CD4-positive, alpha-beta T cell treated with Interferon gamma for 1 hour (primary cell): ENCODE data around the gene STK31.
"Not testable (repeated sequence)": the region's sequence is repeated elsewhere in the genome, so short reads cannot be mapped to it uniquely, and the experiment has no call there.

Source experiments
- DNase-seq: peaks from one replicate; pipeline ENCODE4 v3.0.0-alpha.2; 2020

Gene STK31

DNA sequence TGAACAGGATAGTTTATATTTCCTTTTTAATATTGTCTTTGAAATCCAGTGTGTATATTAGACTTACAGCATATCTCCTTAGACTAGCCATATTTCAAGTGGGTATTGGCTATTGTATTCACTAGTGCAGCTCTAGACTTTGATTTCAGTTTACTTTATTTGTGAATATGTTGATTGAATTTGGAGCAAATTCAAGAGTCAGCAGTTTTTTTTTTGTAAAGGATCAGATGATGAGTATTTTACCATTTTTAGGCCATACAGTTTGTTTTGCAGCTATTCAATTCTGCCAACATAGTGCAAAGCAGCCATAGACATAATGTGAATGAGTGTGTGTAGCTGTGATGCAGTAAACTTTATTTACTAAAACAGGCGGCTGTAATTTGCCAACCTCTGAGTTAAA, 4.6 kb downstream of the STK31 start:
- DNase-seq, result no peak

DNA sequence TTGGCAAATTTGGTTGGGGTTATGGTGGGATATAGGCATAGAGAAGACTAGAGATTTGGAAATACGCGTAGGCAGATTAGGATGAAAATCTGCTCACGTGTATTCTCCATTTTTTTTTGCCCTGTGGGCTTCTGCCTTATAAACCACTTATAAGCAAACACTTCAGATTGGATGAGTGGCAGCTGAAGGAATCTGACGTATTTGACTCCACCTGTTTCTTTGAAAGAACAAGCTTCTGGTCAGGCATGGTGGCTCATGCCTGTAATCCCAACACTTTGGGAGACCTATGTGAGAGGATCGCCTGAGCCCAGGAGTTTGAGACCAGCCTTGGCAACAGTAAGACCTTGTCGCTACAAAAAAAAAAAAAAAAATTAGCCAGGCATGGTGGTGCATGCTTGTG, 5.1 kb downstream of the STK31 start:
- DNase-seq, result no peak

DNA sequence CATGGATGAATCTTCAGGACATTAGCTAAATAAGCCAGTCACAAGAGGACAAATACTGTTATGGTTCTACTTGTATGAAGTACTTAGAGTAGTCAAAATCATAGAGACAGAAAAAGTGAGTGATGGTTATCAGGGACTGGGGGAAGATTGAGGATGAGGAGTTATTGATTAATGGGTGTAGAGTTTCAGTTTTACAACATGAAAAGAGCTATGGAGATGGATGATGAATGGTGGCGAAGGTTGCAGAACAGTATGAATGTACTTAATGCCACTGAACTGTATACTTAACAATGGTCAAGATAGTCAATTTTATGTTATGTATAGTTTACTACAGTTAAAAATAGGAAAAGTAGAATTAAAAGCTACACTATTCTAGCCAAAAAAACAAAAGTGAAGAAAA, 7.8 kb downstream of the STK31 start:
- no peak for DNase-seq

DNA sequence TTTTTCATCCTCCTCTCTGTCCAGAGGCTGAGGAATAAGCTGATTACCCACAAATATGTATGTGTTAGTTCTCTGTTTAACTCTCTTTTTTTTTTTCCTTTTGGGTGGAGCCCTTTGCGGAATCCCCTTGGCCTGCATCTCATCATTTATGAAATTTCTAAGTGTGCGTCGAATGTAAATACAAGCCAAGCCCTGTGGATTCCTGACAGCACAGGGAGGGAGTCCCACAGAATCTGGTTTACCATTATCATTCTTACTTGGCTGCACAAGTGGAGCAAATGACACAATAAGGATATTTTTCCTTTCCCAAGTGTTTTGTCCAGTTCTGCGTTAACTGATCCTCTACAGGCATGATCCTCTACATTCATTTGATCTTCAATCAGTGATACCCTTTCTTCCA, 11.4 kb downstream of the STK31 start:
- DNase-seq, result no peak

DNA sequence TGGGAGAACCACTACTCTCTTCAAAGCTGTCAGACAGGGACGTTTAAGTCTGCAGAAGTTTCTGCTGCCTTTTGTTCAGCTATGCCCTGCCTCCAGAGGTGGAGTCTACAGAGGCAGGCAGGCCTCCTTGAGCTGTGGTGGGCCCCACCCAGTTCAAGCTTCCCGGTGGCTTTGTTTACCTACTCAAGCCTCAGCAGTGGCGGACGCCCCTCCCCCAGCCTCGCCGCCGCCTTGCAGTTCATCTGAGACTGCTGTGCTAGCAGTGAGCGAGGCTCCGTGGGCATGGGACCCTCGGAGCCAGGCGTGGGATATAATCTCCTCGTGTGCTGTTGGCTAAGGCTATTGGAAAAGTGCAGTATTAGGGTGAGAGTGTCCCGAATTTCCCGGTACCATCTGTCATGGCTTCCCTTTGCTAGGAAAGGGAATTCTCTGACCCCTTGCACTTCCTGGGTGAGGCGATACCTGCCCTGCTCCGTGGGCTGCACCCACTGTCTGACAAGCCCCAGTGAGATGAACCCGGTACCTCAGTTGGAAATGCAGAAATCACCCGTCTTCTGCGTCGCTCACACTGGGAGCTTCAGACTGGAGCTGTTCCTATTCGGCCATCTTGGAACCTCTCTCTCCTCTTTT, 12.7 kb downstream of the STK31 start:
- not testable (repeated sequence) for DNase-seq

DNA sequence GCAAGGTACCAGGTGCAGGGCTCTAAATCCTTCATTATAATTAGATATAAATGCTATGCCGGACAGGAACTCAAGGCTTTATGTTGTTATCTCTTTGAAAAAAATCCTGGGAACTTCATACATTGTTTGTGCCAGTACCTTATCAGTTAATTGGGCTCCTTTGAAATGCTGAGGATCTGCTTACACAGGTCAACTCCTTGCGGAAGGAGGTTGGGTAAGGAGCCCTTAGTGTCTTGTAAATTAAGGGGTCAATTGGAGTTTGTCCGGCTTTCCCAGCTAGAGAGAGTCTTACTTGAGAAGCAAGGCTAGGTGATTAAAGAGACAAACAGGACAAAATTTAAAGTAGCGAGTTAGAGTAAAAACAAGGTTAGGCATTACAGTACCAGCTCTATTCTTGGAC, 14.1 kb downstream of the STK31 start:
- DNase-seq, result not testable (repeated sequence)

DNA sequence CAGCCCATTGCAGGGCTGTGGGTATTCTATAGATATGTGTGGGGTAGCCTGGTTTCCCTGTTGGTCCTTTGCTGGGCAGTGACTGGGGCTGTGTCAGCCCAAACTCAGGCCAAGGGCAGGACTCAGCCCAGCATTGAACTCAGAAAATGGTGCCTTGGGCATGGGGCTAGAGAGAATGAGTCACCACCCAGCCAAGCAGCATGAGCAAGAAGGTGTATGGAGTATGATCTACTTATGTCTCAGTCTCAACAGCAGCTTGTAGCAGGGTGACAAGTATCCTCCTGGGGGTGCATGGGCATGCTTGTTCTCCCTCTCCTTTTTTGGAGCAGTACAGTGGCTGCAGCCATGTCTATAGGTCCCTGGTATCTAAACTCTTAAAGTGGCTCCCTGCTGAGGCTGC, 32.0 kb downstream of the STK31 start:
- no peak for DNase-seq

DNA sequence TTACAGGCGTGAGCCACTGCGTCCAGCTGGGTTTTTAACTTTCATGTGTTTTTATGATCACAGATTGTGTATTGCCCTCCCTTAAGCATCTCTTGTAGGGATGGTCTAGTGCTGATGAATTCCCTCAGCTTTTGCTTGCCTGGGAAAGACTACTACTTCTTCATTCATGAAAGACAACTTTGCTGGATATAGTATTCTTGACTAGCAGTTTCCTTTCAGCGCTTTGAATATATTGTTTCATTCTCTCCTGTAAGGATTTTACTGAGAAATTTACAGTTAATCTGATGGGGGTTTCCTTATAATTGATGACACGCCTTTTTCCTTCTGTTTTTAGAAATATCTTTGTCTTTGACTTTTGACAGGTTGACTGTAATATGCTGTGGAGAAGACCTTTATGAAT, 33.2 kb downstream of the STK31 start:
- no peak for DNase-seq

DNA sequence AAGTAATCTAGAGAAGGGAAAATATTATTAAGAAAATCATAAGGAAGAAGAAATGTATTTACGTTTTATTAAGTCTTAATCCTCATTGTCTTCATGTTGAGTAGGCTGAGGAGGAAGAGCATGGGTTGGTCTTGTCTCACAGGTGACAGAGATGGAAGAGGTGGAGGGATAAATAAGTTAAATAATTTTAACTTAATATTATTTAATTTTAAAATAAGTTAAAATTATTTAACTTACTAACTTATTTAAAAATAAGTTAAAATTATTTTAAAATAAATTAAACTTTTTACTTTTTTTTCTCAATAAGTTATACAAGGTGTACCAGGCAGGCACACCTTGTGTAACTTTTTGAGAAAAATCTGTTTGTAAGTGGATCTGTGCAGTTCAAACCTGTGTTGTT, 36.6 kb downstream of the STK31 start:
- DNase-seq, result no peak

DNA sequence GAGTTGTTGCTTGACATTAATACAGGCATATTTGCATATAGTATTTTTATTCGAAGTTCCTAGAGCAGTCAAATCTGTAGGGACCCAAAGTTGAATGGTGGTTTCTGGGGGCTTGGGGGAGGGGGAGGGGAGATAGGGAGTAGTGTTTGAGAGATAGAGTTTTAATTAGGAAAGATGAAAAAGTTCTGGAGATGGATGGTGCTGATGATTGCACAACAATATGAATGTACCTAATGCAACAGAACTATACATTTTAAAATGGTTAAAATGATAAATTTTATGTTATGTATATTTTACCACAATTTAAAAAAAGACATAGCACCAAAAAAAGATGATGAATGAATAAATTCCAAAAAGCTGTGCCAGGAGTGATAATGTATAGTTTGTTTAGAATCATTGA, 41.8 kb downstream of the STK31 start:
- no peak for DNase-seq

DNA sequence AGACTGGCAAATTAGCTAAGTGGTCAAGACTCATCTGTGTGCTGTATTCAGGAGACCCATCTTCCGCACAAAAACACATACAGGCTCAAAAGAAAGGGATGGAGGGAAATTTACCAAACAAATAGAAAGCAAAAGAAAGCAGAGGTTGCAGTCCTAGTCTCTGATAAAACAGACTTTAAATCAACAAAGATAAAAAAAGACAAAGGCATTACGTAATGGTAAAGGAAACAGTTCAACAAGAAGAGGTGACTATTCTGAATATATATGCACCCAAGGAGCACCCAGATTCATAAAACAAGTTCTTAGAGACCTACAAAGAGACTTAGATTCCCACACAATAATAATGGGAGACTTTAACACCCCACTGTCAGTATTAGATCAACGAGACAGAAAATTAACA, 48.8 kb downstream of the STK31 start:
- not testable (repeated sequence) for DNase-seq

DNA sequence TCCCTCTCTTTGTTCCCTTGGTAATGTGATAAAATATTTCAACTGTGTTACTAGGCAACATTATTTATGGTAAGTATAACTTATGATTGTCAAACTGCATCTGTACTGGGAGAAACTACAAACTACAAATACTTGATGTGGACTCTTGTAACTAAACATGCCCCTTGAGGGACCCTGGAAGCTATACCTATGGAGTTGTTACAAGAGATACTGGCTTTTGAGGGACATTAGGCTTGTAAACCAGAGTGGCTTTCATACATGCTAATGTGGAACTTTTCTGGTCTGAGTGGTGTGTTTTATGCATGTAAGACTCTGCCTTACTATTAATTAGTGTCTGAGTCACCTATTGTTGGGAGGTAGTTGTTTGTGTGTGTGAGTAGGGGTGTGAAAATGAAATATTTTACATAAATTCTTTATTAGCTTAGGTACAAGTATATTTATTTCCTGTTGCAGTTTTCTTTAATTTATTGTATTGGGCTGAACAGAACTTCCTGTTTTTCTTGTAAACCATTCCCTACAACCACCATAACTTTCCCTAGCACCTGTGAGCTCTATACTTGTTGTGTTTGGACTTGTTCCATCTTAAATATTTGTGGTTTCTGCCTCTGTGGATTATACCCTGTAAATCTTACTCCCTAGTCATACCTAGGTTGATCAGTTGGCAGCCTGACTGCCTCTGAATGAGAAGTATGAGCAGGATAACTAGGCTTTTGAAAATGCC, 49.8 kb downstream of the STK31 start:
- no peak for DNase-seq

DNA sequence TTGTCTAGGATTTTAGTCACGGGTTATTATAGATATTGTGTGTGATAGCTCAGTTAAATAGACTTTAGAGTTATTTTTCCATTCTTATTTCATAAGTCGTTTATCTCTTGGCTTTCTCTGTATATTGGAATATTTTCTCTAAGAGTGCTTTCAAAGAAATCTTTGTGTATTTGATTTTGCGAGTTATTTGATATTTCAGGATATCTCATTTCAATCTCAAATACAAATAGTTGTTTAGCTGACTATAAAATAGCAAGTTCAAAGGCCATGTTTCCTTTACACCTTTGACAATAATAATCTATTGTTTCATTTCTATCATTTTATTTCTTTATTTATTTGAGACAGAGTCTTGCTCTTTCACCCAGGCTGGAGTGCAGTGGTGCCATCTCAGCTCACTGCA, 55.9 kb downstream of the STK31 start:
- no peak for DNase-seq

DNA sequence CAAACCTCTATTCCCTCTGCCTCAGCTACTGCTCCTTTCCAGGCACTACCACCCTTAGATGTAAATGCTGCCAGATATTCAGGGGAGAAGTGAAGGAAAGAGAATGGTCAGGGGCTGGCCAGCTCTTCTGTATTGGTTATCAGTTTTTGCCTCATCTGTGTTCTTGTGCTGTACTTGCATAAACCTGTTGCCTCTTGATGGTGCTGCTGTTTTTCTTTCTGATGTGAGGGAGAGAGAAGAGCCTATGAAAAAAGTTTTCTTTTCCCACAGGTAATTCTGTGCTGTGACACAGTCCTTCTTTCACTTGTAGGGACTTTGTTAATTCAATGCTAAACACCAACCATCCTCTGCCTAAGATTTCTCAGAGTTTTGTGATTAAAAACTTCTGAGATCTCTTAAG, 57.5 kb downstream of the STK31 start:
- DNase-seq, result no peak

DNA sequence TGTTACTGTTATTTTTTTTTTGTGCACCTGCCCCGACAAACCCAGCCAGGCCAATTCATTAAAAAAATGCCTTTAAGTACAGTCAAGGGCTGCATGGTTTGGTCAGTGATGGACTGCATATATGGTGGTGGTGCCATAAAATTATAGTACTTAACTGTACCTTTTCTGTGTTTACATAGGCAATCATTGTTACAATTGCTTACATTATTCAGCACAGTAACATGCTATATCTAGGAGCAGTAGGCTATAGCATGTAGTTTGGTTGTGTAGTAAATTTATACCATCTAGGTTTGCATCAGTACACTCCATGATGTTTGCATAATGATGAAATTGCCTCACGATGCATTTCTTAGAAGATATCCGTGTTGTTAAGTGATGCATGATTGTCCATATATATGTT, 58.0 kb downstream of the STK31 start:
- DNase-seq, result no peak

DNA sequence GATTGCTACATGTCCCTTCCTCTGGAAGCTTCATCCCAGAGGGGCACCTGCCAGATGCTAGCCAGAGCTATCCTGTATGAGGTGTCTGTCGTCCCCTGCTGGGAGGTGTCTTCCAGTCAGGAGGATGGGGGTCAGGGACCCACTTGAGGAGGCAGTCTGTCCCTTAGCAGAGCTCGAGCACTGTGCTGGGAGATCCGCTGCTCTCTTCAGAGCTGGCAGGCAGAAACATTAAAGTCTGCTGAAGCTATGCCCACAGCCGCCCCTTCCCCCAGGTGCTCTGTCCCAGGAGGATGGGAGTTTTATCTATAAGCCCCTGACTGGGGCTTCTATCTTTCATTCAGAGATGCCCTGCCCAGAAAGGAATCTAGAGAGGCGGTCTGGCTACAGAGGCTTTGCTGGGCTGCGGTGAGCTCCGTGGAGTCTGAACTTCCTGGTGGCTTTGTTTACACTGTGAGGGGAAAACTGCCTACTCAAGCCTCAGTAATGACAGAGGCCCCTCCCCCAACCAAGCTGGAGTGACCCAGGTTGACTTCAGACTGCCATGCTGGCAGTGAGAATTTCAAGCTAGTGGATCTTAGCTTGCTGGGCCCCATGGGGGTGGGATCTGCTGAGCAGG, 69.3 kb downstream of the STK31 start:
- not testable (repeated sequence) for DNase-seq

DNA sequence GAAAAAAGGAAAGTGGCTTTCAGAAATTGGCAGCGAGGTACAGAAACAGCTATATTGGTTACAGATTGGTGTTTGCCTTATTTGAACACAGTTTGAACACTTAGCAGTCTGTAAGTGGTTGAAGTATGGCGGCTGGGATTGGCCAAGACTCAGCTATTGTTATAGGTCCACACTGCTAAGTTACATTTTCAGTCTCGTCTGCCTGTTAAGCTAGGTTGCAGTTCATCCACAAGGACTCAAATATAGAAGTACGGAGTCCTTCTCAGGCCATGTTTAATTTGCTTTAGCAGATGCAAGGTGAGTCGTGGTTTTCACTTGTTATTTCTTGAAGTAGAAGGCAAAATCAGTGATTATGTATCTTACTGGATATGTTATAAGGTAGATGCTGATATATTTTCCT, 73.1 kb downstream of the STK31 start:
- DNase-seq, result no peak

DNA sequence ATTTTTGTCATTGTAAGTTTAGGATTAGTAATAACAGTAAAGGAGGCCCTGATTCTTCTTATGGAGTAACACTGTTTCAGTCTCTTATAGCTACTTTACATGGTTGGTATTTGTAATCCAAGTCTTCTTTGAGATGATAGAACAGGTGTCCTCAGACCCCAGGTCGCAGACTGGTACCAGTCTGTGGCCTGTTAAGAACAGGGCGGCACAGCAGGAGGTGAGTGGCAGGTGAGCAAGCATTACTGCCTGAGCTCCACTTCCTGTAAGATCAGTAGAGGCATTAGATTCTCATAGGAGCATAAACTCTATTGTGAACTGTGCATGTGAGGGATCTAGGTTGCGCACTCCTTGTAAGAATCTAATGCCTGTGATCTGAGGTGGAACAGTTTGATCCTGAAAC, 77.3 kb downstream of the STK31 start:
- DNase-seq, result no peak

DNA sequence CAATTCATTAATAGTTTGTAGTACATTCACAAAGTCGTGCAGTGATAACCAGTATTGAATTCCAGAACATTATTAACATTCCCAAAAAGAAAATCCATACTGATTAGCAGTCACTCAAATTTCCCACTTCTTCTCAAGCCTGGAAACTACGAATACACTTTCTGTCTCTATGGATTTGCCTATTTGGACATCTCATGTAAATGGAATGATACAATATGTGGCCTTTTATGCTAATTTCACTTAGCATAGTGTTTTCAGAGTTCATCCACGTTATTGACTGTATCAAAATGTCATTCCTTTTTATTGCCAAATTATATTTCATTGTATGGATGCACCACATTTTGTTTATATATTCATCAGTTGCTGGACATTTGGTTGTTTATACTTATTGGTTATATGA, 78.8 kb downstream of the STK31 start:
- no peak for DNase-seq

DNA sequence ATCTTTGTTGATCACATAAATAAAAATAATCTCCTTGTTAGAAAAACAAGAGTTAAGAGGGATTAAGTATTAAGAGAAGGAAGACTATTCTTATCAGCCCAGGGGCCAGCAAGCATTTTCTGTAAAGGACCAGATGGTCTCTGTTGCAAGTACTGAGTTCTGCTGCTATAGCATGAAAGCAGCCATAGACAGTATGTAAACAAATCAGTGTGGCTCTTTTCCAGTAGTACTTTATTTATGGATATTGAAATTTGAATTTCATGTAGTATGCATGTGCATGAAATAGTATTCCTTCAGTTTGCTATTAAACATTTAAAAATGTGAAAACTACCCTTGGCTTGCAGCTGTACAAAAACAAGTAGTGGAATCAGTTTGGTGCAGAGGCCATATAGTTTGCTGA, 81.7 kb downstream of the STK31 start:
- no peak for DNase-seq

DNA sequence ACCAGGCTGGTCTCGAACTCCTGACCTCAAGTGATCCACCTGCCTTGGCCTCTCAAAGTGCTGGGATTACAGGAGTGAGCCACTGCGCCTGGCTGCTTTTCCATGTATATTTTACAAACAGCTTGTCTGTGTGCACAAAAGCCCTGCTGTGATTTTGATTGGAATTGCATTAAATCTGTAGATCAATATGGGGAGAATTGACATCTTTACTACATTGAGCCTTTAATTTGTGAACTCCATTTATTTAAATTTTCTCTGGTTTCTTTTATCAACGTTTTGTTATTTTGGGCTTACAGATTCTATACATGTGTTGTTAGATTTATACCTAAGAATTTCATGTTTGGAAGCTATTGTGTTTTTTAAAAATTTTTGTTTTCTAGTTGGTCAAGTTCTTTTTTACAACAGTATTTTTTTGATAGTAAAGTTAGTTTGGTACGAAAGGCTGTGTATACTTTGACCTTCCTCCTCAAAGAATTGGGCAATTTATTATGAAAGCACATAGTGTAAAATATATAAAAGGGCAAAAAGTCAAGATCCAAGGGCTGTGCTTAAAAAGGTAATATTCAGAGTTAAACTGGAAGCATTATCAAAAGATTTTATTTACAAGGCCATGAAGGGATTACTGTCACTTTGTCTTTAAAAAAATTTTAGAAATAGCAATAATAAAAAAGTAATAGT, 92.8 kb downstream of the STK31 start:
- DNase-seq, result no peak

DNA sequence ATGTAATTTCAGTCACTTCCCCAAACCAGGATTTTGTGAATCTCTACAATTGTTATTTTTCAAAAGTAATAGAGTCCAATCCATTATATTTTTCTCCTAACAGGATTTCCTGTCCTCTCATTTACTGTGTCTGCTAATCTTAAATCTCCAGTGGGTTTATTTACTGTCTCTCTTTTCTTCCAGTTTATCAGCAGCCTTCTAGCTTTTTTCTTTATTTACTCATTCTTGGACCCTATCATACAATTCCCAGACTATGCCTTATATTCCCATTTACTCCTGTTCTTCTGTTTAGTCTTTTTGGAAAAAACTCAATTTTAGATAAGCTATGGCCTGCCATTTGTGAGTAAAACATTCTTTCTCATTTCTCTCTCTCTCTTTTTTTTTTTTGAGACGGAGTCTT, 94.7 kb downstream of the STK31 start:
- DNase-seq, result no peak

DNA sequence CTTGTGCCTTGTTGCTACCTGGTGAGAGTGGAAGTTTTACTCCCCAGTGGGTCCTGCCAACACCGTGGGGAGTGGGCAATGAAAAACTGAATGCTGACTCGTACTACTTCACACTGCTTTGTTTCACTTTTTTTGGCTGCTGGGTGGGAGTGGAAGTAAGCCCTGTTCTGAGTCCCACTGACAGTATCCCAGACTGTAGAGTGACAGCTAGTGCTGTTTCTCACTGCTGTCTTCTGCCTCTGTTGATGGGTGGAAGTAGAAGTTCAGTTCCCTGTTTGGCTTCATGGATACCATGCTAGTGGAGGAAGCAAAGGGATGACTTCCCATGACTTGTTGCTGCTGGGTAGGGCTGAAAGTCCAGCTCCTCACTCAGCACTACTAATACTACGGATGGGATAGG, 98.4 kb downstream of the STK31 start:
- DNase-seq, result no peak

DNA sequence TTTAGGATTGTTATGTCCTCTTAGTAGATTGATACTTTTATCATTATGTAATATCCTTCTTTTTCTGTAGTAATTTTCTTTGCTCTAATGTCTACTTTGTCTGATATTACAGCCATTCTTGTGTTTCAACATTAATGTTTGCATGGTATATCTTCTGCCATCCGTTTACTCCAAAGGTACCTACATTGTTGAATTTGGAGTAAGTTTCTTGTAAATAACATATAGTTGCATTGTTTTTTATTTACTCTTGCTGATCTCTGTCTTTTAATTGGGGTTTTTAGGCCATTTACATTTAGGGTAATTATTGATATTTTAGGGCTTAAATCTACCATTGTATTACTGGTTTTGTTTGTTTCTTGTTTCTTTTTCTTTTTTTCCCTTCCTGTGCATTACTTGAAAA, 100.1 kb downstream of the STK31 start:
- DNase-seq, result no peak
